NCI-H510A (cell line): ENCODE data around the gene DNAAF9.

Experiments
- DNase-seq: peaks from one replicate; lab custom pipeline; 2025; lab: John Stamatoyannopoulos, UW

The DNAAF9 gene

DNA sequence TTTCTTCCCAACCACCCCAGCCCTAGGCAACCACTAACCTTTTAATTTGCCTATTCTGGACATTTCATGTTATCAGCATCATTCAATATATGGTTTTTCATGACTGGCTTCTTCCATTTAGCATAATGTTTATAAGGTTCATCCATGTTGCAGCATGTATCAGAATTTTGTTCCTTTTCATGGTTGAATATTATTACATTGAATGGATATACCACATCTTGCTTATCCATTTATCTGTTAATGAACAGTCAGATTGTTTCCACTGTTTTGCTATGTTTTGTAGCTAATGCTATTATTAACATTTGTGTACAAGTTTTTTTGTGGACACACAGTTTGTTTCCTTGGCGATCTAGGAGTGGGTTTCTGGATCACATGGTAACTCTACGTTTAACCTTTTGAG lies 3.0 kb upstream of the DNAAF9 start:
- no peak for DNase-seq

DNA sequence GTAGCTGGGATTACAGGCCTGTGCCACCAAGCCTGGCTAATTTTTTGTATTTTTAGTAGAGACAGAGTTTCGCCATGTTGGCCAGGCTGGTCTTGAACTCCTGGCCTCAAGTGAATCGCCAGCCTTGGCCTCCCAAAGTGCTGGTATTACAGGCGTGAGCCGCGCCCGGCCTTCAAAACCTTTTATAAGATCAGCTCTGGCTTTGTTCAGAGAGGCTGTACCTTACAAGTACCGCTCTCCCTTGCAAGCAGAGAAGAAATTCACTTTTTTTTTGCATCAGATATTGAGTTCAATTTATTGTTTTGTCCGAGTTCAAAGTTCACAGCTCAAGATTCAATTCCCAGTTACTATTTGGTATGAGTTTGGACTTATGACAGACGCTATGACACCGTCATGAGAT lies 1.9 kb upstream of the DNAAF9 start:
- DNase-seq = no peak

DNA sequence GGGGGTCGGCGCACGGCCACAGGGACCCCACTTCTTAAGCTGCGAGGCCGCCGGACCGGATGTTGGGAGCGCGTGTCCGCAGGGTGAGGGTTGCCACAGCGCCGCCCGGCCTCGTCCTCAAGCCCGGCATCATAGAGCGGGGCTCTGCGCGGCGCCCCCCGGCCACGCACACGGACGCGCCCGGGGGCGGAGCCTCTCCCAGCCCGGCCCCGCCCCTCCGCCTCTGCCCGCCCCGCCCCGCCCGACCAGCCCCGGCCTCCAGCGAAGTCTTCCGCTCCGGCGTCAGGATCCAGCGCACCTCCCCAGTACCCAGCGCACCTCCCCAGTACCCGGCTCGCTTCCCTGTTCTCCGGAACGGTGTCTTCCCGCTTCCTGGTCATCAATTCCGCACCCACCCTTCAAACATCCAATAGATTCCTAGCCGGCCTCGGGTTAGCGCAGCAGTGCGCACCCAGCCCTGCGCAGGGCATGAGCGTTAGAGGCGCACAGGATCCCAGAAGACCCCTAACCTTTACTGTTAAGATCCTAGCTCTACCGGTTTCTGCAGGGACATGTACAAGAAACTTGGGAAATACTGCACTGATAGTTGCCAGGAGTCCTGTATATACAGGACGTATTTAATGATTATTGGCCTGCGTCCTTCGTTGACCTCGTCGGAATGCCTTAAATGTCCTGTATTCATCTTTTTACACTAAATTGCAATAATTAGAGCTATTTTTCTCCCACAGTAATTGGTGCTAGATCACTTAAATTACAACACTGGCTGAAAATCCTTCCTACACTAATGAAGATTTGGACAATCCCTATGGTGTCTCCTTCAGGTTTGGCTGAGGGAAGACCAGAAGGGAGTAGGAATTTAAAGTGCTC lies 535 bp upstream of the DNAAF9 start:
- peak; percentile 86 for DNase-seq

DNA sequence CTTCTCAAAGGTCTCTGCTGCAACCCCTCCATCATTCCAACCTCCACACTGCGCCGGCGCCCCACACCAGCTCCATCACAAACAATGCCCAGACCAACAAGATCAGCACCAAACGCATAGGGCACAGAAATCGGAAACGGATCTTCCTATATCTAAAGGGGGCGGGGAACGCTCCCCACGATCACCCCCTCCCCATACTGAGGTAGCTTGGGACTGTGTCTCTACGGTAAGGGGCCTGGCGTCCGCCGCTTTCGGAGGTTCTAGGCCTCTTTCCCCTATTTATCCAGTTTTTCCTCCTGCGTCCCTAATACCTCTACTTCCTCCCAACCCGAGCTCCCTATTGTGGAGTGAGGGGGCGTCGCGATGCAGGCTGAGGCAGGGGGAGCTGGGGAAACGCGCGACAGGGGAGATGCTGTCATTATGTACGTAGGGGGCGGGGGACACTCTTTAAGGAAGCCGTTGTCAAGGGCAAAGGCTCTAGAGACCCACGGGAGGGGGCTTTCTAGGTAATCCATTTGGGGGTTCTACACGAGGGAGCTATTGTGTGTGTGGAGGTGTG lies 909 bp downstream of the DNAAF9 start:
- DNase-seq = no peak

DNA sequence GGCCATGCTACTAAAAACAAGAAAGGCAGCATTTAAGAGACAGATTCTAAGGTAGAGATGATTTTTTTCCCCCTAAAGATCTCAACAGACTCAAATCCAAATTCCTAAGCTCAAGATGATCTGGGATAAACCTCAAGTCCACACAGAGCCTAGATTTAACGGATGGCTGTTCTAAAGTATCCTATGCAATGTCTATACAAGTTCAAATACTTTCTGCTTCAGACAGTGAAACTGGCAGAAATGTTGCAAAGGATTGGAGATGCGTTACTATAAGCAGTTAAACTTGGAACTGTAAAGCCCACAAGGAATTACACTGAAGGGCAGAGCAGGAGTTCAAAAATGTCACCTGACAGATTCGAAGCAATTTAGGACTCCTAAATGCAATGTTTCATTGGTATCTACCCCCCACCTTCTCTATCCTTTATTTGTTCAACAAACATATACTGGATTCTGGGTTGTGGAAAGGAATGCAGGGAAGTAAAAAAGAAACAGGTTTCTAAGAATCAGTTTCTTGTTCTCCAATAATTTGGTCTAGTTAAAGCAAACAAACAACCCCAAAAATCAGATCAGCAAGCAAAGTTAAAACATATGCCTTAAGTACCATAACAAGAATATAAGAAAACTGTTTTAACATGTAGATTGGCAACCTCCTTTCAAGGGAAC lies 1.6 kb downstream of the DNAAF9 start:
- DNase-seq = no peak

DNA sequence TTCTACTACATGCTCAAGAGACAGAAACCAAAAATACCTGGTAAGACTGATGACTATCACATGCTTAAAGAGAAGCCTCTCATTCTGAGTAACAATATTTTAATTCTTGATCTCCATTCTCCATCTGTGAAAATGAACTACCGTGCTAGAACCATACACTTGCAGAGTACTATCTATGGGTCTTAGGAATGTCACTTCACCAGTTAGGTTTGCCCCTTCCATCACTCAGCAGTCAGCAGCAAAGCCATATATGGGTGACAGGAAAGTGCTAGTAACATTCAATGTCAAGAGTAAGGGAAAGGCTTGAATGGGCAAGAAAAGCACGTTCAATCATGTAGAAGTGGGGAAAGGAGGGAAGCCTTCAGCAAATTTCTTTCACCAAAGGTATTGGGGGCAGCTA lies 2.3 kb downstream of the DNAAF9 start:
- DNase-seq = no peak

DNA sequence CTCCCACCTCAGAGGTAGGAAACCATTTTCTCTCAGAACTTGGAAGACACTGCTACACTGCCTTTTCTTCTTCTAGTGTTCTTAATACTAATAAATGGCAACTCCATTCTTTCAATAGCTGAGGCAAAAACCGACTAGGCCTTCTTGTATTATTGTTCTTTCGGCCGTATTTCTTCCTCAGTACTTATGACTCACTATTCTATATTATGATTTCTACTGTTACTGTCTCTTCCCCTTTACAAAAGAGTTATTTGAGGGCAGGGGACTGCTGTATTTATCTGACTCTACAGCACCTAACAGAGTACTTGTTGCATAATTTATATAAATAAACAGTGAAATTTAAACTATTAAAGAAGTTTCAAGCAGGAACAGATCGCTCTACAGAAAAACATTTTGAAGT lies 3.1 kb downstream of the DNAAF9 start:
- DNase-seq = no peak

DNA sequence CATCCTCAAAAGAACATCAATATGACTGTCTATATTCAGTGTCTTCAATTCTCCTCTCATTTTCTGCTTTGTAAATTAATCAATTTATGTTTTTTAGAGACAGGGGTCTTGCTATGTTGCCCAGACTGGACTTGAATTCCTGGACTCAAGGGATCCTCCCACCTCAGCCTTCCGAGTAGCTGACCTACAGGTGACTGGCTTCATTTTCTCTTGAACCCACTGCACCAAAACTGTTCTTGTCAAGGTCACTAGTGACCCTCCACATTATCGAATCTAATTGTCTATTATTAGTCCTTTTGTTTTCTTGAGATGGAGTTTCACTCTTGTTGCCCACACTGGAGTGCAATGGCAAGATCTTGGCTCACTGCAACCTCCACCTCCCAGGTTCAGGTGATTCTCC lies 3.7 kb downstream of the DNAAF9 start:
- DNase-seq = no peak

DNA sequence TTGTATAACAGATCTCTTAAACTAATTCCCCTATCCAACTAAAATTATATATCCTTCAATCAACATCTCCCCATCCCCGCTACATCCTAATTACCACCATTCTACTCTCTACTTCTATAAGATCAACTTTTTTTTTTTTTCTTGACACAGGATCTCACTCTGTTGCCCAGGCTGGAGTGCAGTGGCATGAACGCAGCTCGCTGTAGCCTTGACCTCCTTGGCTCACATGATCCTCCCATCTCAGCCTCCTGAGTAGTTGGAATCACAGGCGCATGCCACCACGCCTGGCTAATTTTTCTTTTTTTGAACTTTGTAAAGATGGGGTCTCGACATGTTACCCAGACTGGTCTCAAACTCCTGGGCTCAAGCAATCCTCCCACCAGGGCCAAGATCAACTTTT lies 5.0 kb downstream of the DNAAF9 start:
- DNase-seq = no peak

DNA sequence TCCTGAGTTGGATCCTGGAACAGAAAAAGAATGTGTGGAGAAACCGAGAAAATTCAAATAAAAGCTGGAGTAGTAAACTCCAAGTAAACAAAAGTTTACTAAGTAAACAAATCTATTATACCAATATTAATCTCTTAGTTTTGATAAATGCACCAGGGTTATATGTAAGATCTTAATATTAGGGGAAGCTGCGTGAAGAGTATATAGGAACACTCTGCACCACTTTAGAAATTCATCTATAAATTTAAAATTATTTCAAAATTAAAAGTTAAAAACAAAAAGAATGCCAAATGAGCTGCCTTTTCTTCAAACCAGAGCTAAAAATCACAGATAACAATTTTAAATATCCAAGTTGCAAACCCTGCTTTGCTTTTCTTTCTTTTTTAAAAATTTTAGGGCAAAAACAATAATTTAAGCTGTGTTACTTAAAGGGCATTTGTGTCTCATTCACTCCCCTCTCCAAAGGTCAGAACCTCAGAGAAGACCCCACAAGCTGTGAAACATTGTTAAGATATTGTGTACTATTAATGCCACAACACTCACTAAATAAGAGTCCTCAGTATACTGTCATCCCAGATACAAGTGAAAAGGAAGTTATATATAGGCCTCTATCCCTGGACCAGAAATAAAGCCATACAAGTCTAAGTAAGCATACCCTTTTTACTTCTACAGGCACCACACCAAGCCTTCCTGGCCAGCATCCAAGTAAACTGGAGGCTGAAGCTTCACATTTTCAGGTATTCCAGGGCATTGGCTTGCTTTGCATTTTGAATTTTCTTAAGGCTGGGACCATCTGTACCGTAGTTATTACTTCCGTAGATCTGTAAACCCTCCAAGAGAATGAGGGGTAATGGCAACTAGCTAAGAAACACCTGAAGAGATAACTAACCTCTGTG lies 7.0 kb downstream of the DNAAF9 start:
- no peak for DNase-seq

DNA sequence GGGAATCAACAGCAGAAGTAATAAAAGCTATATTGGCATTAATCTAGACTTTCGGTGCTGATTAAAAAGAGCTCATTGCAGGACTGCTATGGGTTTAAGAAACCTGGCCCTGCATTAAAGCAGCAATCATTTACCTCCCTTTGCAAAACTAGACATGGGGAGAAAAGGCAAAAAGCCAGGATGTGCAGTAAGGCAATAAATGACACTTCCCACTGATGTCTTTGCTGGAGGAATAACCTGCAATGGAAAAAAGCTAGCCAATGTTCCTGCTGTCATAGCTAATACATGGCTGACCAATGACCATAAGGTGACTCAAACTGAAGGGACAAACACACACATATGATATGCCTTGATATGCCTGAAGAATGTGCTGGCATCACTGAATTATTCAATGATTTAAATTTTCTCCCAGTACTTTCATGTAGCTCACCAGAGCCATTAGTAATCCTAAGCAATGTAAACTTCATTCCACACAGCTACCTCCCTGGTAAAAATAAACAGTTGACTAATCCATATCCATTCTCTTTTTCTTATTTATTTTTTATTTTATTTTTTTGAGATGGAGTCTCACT lies 8.7 kb downstream of the DNAAF9 start:
- no peak for DNase-seq

DNA sequence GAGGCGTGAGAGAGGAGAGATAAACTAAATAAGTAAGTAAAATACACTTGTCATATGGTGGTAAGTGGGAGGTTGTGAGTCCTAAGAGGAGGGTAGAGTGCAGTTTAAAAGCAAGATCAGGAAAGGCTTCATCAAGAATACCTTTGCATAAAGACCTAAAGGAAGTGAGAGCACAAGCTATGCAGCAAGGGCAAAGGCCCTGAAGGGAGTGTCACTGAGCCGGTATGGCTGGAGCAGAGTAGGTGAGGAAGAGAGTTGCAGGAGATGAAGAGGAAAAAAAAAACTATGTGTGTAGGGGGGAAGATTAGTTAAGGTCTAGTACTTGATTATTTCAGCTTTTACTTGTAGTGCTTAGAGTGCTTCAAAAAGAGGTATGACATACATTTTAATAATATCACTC lies 11.0 kb downstream of the DNAAF9 start:
- DNase-seq = no peak

DNA sequence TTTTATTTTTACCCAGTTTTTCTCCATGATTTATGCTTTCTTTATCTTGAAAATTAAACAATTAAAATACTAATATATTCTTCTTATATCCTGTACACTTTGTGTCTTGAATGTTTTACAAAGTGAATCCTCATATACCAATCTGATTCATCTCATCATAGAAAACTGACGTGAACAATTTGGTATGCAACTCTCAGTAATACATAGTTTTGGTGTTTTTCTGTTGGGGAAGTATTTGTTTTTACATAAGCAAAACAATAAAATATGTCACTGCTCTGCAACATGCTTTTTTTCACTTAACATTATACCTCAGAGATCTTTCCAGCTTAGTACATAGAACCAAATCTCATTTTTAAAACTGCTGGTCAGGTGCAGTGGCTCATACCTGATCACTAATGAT lies 14.7 kb downstream of the DNAAF9 start:
- no peak for DNase-seq

DNA sequence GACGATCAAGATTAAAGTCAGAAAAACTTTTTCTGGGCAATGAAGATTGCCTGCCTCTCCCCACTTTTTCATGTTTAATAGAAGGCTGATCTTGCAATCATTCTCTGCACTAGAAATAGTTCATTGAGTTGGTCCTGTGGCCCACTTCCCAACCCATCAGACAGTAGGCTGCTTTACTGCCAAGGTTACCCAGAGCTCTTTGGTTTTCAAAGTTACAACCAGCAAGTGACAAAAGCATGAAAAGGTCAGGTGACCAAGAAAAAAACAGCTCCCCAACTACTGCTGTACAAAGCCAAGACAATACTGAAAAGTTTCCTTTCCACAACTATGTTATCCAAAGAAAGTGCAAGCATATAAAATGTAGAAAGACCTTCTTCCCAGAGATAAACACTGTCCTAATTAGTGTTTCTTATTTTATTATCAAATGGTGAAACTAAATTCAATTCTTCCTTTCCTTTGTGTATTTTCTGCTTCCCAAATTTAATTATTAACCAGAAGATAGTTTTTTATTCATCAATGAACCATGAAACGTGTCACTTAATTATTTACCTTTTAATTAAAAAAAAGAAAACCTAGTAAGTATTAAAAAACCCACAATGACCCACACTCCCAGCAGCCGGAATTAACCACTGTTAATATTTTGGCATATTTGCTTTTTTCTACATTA lies 16.6 kb downstream of the DNAAF9 start:
- DNase-seq = no peak

DNA sequence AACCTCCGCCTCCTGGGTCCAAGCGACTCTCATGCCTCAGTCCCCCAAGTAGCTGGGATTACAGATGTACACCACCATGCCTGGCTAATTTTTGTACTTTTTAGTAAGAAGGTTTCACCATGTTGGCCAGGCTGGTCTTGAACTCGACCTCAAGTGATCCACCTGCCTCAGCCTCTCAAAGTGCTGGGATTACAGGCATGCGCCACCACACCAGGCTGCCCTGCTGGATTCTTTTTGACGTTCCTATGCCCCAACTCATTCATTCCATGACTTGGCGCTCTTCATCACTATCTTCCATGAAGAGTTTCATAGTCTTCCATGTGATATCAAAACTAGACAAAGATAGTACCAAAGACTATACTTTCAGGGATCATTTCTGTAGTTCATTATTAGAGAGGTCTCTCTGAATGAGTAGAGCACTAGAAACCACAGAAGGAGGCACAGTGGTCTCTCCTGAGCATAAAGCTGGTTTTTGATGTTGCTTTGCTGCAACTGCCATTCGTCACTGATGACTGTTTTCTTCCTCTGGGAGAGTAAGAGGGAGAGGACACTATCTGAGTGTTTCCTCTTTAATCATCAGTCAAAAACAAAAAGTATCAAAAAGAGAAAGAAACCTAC lies 23.5 kb downstream of the DNAAF9 start:
- no peak for DNase-seq

DNA sequence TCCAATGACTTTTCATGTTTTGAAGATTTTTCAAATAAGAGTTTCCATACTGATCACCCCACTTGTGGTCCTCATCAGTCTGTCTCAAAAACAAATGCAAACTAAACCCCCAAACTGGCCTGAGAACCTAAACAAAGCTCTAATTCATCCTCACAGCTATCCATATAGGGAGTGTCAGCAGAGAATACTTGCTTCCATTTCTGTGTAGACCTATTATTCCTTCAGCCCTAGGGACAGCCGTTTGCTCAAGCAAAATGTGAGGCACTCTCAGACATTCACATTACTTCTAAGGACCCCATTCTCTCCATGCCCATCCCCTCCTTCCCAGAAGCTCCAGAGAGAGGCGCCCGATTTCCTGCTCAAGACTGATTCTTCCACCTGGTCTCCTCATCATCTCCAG lies 24.6 kb downstream of the DNAAF9 start:
- no peak for DNase-seq

DNA sequence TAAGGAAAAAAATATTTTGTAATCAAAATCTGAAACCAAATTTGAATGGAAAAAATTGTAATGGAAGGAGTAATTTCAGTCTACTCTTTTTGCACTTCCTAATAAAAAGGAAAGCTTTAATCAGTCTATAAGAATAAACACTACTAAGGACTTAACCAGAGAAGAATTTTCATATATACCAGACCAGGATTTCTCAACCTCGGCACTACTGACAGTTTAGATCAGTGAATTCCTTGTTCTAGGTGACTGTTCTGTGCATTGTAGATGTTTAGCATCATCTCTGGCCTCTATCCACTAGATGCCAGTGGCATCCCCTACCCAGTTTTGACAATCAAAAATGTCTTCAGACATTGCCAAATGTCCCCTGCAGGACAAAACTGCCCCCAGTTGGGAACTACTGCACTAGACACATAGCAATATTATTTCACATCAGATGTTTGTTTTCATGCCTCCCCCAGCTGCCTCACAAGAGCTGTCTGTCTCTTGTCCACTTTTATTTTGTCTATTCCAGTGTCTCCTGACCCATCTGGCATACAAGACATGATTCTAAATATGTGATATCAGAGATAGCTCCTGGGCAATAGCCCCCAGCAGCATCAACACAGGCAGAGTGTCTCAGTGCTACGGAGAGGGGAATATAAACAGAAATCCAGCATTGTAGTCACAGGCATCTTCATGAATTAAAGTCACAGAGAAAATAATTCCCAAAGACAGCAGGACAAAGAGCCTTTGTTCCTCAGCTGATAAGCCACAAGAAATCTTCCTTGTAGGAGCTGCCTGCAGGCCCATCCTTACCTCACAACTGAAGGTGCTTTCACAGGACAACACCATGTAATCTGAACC lies 27.0 kb downstream of the DNAAF9 start:
- DNase-seq = no peak

DNA sequence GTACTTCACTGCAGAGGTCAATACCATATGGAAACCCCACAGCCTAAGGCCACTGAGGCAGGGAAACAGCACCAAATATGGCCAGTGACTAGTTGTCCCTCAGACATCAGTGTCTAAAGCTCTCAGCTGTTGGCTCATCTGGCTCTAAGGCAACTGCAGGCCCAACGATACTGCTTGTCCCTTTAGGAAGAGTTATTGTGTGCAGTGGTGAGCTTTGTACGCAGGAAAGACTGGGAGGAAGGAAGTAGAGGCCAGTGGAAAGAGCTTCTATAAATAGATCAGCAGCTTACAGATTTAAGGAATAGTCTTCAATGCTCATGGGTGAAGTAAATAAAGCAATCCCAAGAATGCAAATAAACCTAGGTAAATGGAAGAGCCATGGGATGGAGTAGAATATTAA lies 29.3 kb downstream of the DNAAF9 start:
- no peak for DNase-seq

DNA sequence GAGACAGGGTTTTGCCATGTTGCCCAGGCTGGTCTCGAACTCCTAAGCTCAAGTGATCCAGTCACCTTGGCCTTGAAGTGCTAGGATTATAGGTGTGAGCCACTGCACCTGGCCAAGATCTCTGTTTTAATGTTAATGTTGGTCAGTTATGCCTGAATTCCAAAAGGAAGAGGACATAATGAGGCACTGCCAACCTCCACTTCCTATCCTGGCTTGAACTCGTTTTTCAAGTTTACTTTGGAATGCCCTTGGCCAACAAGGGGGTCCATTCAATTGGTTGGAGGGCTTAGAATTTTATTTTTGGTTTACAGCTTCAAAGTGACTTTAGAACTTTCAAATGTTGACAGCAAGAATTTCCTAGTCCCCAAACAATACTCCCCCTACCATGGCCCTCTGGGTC lies 29.8 kb downstream of the DNAAF9 start:
- DNase-seq = no peak

DNA sequence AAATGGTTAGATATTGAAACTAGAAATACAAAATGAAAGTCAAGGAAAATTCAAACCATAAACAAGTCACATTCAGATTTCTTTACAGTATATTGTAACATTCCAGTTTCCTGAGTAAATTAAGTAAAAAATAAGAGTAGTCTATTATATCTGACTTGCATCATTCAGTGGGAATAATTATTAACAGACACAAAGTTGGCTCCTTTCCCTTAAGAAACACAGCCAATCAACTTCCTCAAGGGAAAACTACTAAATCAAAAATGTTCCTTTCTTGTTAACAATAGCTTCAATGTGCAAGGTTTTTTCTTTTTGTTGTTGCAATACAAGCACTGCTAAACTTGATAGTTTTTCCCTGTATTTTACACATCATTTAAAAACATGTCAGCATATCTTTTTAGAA lies 33.2 kb downstream of the DNAAF9 start:
- DNase-seq = no peak
